Muscle layer of duodenum (tissue), 2 donors: ENCODE data around the gene GAS2.

ENCODE experiments used
- H3K27ac ChIP-seq: one replicate; pipeline ENCODE4 v1.7.0; 2013; ENCODE audit warnings: mild to moderate bottlenecking, low read length
- H3K27me3 ChIP-seq: one replicate; pipeline ENCODE4 v1.7.0; 2013; ENCODE audit warnings: low read depth, mild to moderate bottlenecking, control low read depth, low read length
- H3K36me3 ChIP-seq, 2 donors: one replicate each; pipeline ENCODE4 v1.7.0; 2013; ENCODE audit warnings: low read length in 2 of 2, control low read depth in 1 of 2, mild to moderate bottlenecking in 1 of 2; ENCODE audit not compliant: insufficient read depth in 2 of 2, control insufficient read depth in 1 of 2
- H3K4me1 ChIP-seq, 2 donors: one replicate each; pipeline ENCODE4 v1.7.0; 2013; ENCODE audit warnings: low read length in 2 of 2, mild to moderate bottlenecking in 2 of 2, control low read depth in 1 of 2, moderate library complexity in 1 of 2; ENCODE audit not compliant: insufficient read depth in 2 of 2, control insufficient read depth in 1 of 2
- H3K4me3 ChIP-seq, 2 donors: one replicate each; pipeline ENCODE4 v1.7.0; 2013; ENCODE audit warnings: low read length in 2 of 2, low read depth in 1 of 2, mild to moderate bottlenecking in 1 of 2
- H3K9me3 ChIP-seq, 2 donors: one replicate each; pipeline ENCODE4 v1.7.0; 2013; ENCODE audit warnings: low read length in 2 of 2, control low read depth in 1 of 2, mild to moderate bottlenecking in 1 of 2; ENCODE audit not compliant: control insufficient read depth in 1 of 2
- donor health status: healthy.

Gene GAS2

DNA sequence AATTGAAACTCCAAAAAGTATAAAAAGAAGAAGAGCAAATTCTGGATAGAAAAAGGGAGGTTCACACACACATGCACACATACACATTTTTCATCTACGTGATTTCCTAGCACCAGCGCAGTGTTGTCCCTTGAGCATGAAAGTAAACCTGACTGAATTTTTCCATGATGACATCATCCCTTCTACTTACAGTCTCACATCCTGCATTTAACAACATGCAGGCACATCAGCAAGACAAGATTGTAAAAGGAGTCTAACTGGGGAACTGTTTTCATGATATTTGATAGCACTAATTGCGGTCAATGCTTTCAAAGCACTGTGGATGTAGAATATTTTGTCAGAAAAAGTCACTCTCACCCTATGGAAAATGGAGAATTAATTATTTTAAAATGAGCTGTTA lies 36.6 kb downstream of the GAS2 start:
- Histone ChIP-seq H3K4me1 (no peaks in the 10 kb centered on the region), H3K27me3 (no peaks in the 10 kb centered on the region), H3K4me3 (no peak overlapping the region), H3K36me3 (no peaks in the 10 kb centered on the region), H3K9me3 (no peaks in the 10 kb centered on the region), H3K27ac (no peak overlapping the region)

DNA sequence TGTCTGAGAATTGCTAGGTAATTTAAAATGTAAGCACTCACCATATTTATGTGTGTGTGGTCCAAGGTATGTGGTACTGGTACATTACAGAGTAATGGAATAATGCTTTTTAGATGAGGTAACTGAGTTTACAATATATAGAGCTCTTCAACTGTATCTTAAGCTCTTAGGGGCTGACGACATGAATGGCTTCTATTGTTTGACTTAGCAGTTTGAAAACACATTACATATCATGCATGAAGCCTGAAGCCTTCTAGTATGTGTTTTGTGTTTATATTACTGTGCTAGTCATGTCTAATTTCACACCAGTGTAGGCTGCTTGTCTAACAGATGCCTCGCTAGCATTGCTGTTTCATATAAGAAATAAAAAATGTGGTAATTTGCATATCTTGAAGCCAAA lies 37.2 kb downstream of the GAS2 start:
- Histone ChIP-seq H3K36me3 (no peaks in the 10 kb centered on the region), H3K9me3 (no peaks in the 10 kb centered on the region), H3K27me3 (no peaks in the 10 kb centered on the region), H3K4me1 (no peaks in the 10 kb centered on the region), H3K27ac (no peak overlapping the region), H3K4me3 (no peak overlapping the region)

DNA sequence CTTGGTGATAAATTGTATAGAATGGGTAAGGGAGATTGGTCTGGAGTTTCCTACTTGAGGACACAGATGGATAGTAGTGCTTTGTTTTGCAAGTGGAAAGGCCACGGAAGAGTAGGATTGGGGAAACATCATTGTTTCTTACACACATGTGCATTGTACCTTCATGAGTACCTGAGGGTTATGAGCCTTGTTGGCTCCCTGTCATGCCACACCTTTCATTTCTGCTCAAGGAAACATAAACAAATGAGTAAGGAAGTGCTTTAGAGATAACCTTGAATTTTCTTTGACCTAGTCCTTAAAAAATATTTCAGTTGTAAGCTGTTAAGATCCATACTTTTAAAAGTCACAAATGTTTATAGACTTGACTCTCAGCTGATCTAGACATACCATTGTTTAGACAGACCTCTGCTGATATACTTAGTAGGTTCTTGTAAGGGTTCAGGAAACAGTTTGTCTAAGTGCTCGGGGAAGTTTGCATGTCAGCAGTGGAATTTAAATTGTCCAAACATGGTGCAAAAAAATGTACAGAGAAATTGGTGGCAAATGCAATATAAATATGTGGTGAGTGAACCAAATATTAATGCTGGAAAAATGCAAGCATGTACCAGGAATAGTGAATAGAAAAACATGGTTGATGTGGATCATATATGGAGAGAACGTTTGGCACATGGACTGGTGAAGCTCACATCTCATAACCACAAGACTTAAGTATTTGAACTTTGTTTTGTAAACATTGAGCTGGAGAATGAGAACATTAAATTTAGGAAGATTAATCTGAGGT lies 40.9 kb downstream of the GAS2 start:
- H3K9me3 ChIP-seq, result peaks cover 0 to under 1% of the 10 kb centered on the region in 2 donors
- no peak overlapping the region for H3K27ac ChIP-seq
- no peaks in the 10 kb centered on the region for H3K27me3 ChIP-seq
- no peaks in the 10 kb centered on the region for H3K4me1 ChIP-seq
- H3K36me3 ChIP-seq, result no peaks in the 10 kb centered on the region
- no peak overlapping the region for H3K4me3 ChIP-seq

DNA sequence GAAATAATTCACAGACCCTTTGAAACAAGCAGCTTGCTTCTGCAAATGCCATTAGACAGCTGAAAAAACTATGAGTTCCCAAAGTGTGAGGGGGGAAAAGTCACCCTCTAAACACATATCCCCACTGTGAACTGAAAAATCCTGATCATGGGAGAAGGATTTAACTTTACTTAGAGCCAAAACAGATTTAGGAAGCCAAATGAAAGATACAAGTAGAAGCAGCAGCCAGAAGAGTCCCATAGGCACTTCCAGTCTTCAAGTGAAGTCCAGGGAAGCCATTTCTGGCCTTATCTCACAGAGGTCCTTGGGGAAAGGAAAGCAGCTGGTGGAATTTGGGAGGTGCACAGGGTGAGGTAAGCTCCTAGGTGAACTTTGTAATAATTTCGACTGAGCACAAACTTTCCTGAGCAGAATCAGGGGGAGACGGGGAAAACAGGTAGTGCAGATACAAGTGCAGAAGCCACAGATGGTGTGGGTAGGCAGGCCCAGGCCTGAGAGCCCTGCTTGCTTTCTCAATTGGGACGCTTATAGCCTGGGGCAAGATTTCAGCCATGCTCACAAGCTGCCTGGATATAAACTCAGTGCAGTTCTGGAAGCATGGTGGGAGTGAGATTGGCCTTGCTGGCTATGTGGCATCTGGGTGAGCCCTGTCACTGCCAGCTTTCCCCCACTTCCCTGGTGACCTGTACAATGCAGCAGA lies 44.8 kb downstream of the GAS2 start:
- no peaks in the 10 kb centered on the region for H3K4me1 ChIP-seq
- peaks cover 0 to 4% of the 10 kb centered on the region in 2 donors for H3K9me3 ChIP-seq
- no peaks in the 10 kb centered on the region for H3K27me3 ChIP-seq
- H3K4me3 ChIP-seq, result no peak overlapping the region
- no peak overlapping the region for H3K27ac ChIP-seq
- no peaks in the 10 kb centered on the region for H3K36me3 ChIP-seq

DNA sequence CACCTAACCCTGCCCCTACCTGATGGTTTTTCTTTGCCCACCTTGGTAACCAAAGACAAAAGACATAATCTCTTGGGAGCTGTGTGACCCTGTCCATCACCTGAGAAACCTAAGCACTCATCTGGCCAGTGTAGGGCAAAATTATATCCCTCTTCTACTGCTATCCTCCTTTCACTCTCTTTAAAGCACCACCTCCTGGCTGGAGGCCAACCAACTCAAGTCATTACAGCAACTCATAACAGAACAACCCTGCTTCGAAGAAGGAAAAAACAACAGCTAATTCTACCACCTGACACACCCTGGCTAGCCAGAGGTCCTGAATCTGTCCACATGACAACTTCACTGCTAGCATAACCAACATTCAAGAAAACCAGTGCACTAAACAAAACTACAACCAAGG lies 45.5 kb downstream of the GAS2 start:
- Histone ChIP-seq H3K4me3 (no peak overlapping the region), H3K9me3 (peaks cover 0 to 4% of the 10 kb centered on the region in 2 donors), H3K4me1 (no peaks in the 10 kb centered on the region), H3K27me3 (no peaks in the 10 kb centered on the region), H3K27ac (no peak overlapping the region), H3K36me3 (no peaks in the 10 kb centered on the region)

DNA sequence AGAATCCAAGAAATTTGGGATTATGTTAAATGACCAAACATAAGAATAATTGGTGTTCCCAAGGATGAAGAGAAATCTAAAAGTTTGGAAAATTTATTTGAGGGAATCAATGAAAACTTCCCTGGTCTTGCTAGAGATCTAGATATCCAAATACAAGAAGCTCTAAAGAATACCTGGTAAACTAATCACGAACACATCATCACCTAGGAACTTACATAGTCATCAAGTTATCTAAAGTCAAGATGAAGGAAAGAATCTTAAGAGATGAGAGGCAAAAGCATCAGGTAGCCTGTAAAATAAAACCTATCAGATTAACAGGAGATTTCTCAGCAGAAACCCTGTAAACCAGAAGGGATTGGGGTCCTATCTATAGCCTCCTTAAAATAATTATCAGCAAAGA lies 46.9 kb downstream of the GAS2 start:
- no peaks in the 10 kb centered on the region for H3K36me3 ChIP-seq
- no peaks in the 10 kb centered on the region for H3K27me3 ChIP-seq
- H3K4me3 ChIP-seq, result no peak overlapping the region
- peaks cover 0 to 4% of the 10 kb centered on the region in 2 donors for H3K9me3 ChIP-seq
- H3K4me1 ChIP-seq, result no peaks in the 10 kb centered on the region
- H3K27ac ChIP-seq, result no peak overlapping the region

DNA sequence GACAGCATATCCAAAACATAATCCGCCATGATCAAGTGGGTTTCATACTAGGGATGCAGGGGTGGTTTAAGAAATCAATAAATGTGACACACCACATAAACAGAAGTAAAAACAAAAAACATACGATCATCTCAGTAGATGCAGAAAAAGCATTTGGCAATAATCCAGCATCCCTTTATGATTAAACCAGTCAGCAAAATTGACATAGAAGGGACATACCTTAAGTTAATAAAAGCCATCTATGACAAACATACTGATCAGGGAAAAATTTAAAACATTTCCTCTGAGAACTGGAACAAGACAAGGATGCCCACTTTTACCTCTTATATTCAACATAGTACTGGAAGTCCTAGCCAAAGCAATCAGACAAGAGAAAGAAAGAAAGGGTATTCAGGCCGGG lies 49.6 kb downstream of the GAS2 start:
- H3K4me3 ChIP-seq, result no peak overlapping the region
- H3K36me3 ChIP-seq, result no peaks in the 10 kb centered on the region

DNA sequence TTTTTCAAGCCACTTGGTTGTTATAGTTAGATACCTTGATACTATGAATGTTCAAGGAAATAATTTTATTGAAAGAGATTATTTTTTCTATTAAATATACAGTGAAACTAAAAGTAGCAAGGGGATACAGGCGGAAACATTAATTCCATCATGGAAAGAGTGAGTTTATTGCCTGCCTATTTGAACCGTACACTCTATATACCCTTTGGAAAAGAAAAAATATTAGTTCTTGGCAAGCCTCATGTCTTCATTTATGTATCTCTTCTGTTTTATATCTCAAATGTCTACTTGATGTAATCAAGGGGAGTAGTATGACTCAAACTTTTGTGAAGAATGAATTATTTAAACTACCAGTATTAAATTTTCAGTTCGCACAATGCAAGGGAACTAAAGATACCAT lies 54.0 kb downstream of the GAS2 start:
- H3K9me3 ChIP-seq, result peaks cover 0 to 2% of the 10 kb centered on the region in 2 donors
- H3K4me3 ChIP-seq, result no peak overlapping the region
- H3K27me3 ChIP-seq, result no peaks in the 10 kb centered on the region
- no peaks in the 10 kb centered on the region for H3K36me3 ChIP-seq
- no peak overlapping the region for H3K27ac ChIP-seq
- H3K4me1 ChIP-seq, result no peaks in the 10 kb centered on the region

More for the DNA sequence above, 49.6 kb downstream of the GAS2 start:
- Histone ChIP-seq H3K4me1 (no peaks in the 10 kb centered on the region), H3K27ac (no peak overlapping the region), H3K9me3 (peaks cover 0 to 4% of the 10 kb centered on the region in 2 donors), H3K27me3 (no peaks in the 10 kb centered on the region)

DNA sequence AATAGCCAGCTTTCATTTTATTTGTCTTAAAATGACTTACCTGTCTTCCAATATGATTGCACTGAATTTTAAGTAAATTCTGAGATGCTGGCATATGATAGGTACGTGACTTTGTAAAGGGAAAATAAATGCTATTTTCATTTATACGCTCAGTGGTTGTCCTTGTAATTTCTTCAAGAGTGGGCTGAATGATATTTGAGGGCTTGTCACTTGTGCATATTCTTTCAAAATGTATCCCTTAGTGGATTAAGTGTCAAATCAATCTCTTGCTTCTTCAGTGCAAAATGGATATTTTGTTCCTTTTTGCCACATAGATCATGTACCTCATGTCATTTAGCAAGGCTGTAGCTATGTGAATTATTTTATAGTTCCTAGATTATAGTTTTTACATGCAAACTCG lies 56.9 kb downstream of the GAS2 start:
- Histone ChIP-seq H3K4me3 (no peak overlapping the region), H3K4me1 (no peaks in the 10 kb centered on the region), H3K27ac (no peak overlapping the region), H3K27me3 (no peaks in the 10 kb centered on the region), H3K36me3 (no peaks in the 10 kb centered on the region), H3K9me3 (no peaks in the 10 kb centered on the region)

DNA sequence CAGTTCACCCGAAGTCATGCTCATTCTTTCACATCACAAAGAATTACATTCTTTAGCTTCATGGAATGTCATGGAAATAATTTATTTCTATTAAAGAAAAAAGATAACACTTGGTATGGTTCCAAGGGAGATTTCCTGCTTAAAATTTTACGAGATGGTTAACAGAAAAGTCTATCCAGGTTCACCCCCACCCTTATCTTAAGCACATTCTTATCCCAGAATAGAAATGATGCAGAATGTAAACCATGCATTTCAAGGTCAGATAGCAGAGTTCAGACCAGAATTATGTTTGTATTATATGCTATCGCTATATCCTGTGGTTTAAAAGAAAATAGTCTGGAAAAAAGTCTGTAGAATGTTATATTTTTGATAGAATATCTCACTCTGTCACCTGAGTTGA lies 58.7 kb downstream of the GAS2 start:
- H3K36me3 ChIP-seq, result no peaks in the 10 kb centered on the region
- H3K9me3 ChIP-seq, result no peaks in the 10 kb centered on the region
- no peak overlapping the region for H3K27ac ChIP-seq
- H3K4me1 ChIP-seq, result no peaks in the 10 kb centered on the region
- no peaks in the 10 kb centered on the region for H3K27me3 ChIP-seq
- H3K4me3 ChIP-seq, result no peak overlapping the region

DNA sequence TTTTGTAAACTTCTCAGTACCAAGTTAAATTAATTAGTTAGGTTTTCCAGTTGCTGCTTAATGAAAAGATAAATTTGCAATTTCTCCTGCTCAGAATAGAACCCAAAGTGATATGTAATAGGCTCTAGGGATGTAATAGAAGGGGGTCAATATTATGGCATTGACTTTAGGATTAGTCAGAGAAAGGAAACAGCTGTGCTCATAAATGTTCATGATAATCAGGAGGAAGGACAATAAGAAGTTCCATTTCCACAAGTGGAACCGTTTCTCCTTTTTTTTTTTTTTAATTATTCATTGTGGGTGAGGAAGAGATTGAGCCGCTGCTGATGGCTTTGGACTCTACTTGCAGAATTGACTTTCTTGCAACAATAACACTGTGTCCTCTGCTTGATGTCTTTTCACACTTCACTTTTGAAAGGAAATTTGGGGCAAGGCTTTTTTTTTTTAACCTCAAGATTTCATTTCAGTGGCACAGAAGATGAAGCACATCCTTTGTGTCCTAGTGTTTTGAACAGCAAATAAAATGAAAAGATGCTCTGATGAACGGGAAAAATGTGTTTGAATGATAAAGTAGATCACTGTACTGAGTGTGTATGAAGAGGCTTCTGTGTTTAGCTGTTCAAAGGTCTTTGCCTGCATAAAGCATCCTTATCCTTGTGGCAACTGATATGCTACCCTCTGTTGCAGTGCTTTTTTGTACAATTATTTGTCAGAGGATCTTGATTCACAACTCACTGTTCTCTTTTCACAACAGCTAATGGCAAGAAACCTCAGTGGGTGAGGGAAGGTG lies 62.4 kb downstream of the GAS2 start:
- Histone ChIP-seq H3K36me3 (no peaks in the 10 kb centered on the region), H3K4me1 (no peaks in the 10 kb centered on the region), H3K27ac (no peak overlapping the region), H3K27me3 (no peaks in the 10 kb centered on the region), H3K9me3 (no peaks in the 10 kb centered on the region), H3K4me3 (no peak overlapping the region)
